ENCODE measurements around the gene RNASE13.

Gene RNASE13

DNA sequence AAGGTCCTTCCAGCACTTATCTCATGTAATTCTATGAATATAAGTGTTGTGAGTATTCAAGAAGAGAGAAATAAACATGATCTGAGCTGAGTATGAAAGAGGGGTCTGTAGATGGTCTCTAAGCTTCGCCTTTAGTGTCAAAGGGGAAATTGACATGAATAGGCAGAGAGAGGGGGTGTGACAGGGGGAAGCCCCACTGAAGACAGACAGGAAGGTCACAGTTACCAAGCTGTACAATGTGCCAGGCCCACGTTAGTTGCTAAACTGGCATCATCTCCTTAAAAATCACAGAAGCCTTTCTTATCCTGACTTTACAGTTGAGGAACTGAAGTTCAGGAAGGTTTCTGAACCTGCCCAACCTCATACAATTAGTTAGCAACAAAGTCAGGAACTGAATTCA lies 43.1 kb upstream of the RNASE13 start:
- no peak for DNase-seq (ENCODE audit: extremely low spot score)
- TF ChIP-seq, protein P1, sequence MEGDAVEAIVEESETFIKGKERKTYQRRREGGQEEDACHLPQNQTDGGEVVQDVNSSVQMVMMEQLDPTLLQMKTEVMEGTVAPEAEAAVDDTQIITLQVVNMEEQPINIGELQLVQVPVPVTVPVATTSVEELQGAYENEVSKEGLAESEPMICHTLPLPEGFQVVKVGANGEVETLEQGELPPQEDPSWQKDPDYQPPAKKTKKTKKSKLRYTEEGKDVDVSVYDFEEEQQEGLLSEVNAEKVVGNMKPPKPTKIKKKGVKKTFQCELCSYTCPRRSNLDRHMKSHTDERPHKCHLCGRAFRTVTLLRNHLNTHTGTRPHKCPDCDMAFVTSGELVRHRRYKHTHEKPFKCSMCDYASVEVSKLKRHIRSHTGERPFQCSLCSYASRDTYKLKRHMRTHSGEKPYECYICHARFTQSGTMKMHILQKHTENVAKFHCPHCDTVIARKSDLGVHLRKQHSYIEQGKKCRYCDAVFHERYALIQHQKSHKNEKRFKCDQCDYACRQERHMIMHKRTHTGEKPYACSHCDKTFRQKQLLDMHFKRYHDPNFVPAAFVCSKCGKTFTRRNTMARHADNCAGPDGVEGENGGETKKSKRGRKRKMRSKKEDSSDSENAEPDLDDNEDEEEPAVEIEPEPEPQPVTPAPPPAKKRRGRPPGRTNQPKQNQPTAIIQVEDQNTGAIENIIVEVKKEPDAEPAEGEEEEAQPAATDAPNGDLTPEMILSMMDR (IDR thresholded peaks at IDR 0.05; ENCODE audit: control extremely low read depth, extremely low read depth, low read depth, missing control alignments) = no peak
- ChIA-PET CTCF (interaction anchor here (1.4 to 8.1 kb wide), 4 partner anchors 10 to 63 kb away, joined by 4 to 64 read pairs (median 7); no protein-coding TSS in a partner anchor), POLR2A (no interaction called here)

DNA sequence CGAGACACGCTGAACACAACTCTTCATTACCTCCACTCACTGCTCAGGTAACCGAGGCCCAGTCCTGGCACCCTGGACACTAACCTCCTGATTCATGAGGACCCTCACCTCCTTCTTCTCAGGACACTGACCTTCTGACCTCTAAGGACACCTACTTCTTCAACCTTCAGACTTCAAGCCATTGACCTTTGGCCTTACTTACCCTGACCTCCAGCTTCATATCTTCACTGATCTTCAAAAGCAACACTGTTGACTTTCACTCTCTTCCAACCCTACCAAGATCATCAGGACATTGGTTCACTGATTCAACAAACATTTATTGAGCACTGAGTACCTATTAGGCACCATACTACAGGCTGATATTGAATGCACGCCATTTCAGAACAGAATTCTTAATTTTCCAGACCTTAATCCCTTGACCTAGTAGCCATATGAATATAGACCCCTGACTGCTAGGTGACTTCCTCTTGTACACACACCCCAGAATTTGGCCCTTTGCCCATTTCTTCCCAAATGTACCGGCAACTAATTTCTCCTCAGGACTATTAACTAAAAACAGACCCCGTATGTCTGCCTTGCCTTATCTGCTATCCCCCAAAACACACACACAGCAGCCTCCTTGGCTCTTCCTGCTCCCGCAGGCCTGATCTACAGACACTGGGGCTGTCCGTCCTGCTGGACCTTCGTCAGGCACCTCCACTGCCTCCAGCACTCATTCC lies 41.3 kb upstream of the RNASE13 start:
- ChIA-PET CTCF (interaction anchor here (1.1 to 6.6 kb wide), 3 partner anchors 10 to 28 kb away, joined by 3 to 80 read pairs (median 17); no protein-coding TSS in a partner anchor), POLR2A (no interaction called here)
- no peak for DNase-seq (ENCODE audit: extremely low spot score)
- TF ChIP-seq, protein P1 (IDR thresholded peaks at IDR 0.05; ENCODE audit: control extremely low read depth, extremely low read depth, low read depth, missing control alignments) = no peak

DNA sequence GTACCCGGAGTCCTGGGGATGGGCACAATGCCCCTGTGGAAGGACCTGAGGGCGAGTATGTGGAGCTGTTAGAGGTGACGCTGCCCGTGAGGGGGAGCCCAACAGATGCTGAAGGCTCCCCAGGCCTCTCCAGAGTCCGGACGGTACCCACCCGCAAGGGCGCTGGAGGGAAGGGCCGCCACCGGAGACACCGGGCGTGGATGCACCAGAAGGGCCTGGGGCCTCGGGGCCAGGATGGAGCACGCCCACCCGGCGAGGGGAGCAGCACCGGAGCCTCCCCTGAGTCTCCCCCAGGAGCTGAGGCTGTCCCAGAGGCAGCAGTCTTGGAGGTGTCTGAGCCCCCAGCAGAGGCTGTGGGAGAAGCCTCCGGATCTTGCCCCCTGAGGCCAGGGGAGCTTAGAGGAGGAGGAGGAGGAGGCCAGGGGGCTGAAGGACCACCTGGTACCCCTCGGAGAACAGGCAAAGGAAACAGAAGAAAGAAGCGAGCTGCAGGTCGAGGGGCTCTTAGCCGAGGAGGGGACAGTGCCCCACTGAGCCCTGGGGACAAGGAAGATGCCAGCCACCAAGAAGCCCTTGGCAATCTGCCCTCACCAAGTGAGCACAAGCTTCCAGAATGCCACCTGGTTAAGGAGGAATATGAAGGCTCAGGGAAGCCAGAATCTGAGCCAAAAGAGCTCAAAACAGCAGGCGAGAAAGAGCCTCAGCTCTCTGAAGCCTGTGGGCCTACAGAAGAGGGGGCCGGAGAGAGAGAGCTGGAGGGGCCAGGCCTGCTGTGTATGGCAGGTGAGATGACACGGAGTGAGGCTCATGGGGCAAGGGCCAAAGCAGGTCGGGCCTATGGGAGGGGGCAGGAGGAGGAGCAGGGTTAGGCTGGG lies 40.0 kb upstream of the RNASE13 start:
- no peak for DNase-seq (ENCODE audit: extremely low spot score)
- CTCF ChIA-PET = interaction anchor here (1.1 to 6.6 kb wide), 5 partner anchors 9 to 60 kb away, joined by 3 to 80 read pairs (median 17); no protein-coding TSS in a partner anchor
- POLR2A ChIA-PET = no interaction called here
- TF ChIP-seq, protein P1 (IDR thresholded peaks at IDR 0.05; ENCODE audit: control extremely low read depth, extremely low read depth, low read depth, missing control alignments) = no peak

DNA sequence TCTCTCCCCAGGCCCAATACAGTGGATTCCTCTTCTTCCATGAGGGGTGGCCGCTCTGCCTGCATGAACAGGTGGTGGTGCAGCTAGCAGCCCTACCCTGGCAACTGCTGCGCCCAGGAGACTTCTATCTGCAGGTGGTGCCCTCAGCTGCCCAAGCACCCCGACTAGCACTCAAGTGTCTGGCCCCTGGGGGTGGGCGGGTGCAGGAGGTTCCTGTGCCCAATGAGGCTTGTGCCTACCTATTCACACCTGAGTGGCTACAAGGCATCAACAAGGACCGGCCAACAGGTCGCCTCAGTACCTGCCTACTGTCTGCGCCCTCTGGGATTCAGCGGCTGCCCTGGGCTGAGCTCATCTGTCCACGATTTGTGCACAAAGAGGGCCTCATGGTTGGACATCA lies 39.3 kb upstream of the RNASE13 start:
- no peak for DNase-seq (ENCODE audit: extremely low spot score)
- CTCF ChIA-PET = interaction anchor here (0.9 to 6.6 kb wide), 5 partner anchors 12 to 59 kb away, joined by 4 to 80 read pairs (median 17); no protein-coding TSS in a partner anchor
- TF ChIP-seq, protein P1 (IDR thresholded peaks at IDR 0.05; ENCODE audit: control extremely low read depth, extremely low read depth, low read depth, missing control alignments) = no peak
- POLR2A ChIA-PET = no interaction called here

- POLR2A ChIA-PET = no interaction called here
- TF ChIP-seq, protein P1 (IDR thresholded peaks at IDR 0.05; ENCODE audit: control extremely low read depth, extremely low read depth, low read depth, missing control alignments) = no peak
- CTCF ChIA-PET = interaction anchor here (2.7 to 6.6 kb wide), 8 partner anchors 17 to 101 kb away, joined by 8 to 80 read pairs (median 18); partner anchors contain the start of gene TMEM253
- no peak for DNase-seq (ENCODE audit: extremely low spot score)
These were observed 38.3 kb upstream of the RNASE13 start for GRCh38 chr14:21072781-21073339.

DNA sequence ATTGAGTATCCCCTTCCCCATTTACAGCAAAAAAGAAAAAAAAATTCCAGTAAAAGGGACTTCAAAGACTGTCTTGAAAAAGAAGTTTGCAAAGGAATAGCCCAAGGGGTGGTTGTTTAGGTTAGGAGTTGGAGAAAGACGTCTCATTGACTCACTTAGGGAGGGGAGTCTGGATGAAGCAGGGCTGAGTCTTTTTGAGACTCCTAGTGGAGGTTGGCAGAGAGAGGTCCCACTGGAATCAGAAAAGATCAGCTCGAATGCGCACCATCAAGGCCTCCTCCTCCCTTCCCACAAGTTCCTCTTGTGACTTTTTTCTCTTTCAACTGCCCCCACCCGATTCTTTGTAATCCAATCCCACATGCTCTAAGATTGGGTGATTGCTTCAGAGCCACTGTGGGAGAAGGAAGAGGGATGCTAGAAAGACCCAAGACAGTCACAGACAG lies 37.4 kb upstream of the RNASE13 start:
- ChIA-PET POLR2A (no interaction called here), CTCF (interaction anchor here (0.8 to 6.6 kb wide), 14 partner anchors 10 to 101 kb away, joined by 3 to 80 read pairs (median 11); partner anchors contain the start of genes TMEM253 and ZNF219)
- TF ChIP-seq, protein P1 (IDR thresholded peaks at IDR 0.05; ENCODE audit: control extremely low read depth, extremely low read depth, low read depth, missing control alignments) = no peak
- no peak for DNase-seq (ENCODE audit: extremely low spot score)

All from GM10248 (cell line).